Keratinocyte (primary cell): Measurements from ENCODE around the gene KCNG2. TPM values are rescaled to one million over a fixed set of nuclear protein-coding genes. Genes with fewer than 3 reads are reported as not detected.

Experiments used
- DNase-seq: peaks from one replicate; pipeline ENCODE4 v3.0.0-alpha.2; 2011; ENCODE audit warnings: low read depth, missing footprints, low spot score
- FAIRE-seq: peaks from 2 replicates; lab custom pipeline; 2011; peaks lifted over from hg19 to GRCh38; lab: Jason Lieb, UNC
- H2AFZ ChIP-seq: 2 replicates; pipeline ENCODE4 v1.6.0; 2012; ENCODE audit warnings: low read length, control low read depth, inconsistent platforms; ENCODE audit not compliant: control insufficient read depth
- H3K27ac ChIP-seq: 2 replicates; pipeline ENCODE4 v1.5.1; 2011; ENCODE audit warnings: low read length; ENCODE audit not compliant: control insufficient read depth, insufficient read depth
- H3K27me3 ChIP-seq: 3 replicates; pipeline ENCODE4 v1.6.0; 2011; ENCODE audit warnings: low read length; ENCODE audit not compliant: control insufficient read depth, insufficient read depth; ENCODE audit errors: extremely low read depth
- H3K36me3 ChIP-seq, 2 experiments: 2 replicates in 1 of 2; 3 replicates in 1 of 2; pipeline ENCODE4 v1.5.1; 2011; ENCODE audit warnings: low read length in 2 of 2, mild to moderate bottlenecking in 1 of 2; ENCODE audit not compliant: control insufficient read depth in 2 of 2, insufficient read depth in 2 of 2; ENCODE audit errors: extremely low read depth in 1 of 2
- H3K4me1 ChIP-seq: 3 replicates; pipeline ENCODE4 v1.5.1; 2011; ENCODE audit warnings: low read length; ENCODE audit not compliant: control insufficient read depth, insufficient read depth; ENCODE audit errors: extremely low read depth
- H3K4me2 ChIP-seq: 3 replicates; pipeline ENCODE4 v1.6.0; 2011; ENCODE audit warnings: low read depth, low read length; ENCODE audit not compliant: control insufficient read depth, insufficient read depth; ENCODE audit errors: extremely low read depth
- H3K4me3 ChIP-seq, 3 experiments: fragments of 200-600 bp in 1 of 3; sonication (generic) in 1 of 3; 2 replicates in 2 of 3; 3 replicates in 1 of 3; pipeline ENCODE4 v1.5.1; 2011 to 2016; ENCODE audit warnings: low read length in 3 of 3, mild to moderate bottlenecking in 3 of 3, control low read depth in 2 of 3, inconsistent platforms in 1 of 3, low read depth in 1 of 3, mixed read lengths in 1 of 3, mixed run types in 1 of 3, moderate library complexity in 1 of 3; ENCODE audit not compliant: control insufficient read depth in 2 of 3, insufficient read depth in 2 of 3; ENCODE audit errors: extremely low read depth in 1 of 3
- H3K79me2 ChIP-seq: 2 replicates; pipeline ENCODE4 v1.6.0; 2012; ENCODE audit warnings: low read length; ENCODE audit not compliant: control insufficient read depth, insufficient read depth
- H3K9ac ChIP-seq: 3 replicates; pipeline ENCODE4 v1.6.0; 2011; ENCODE audit warnings: low read length; ENCODE audit not compliant: control insufficient read depth, insufficient read depth; ENCODE audit errors: extremely low read depth
- H3K9me1 ChIP-seq: 3 replicates; pipeline ENCODE4 v1.6.0; 2011; ENCODE audit warnings: low read length; ENCODE audit not compliant: control insufficient read depth, insufficient read depth; ENCODE audit errors: extremely low read depth
- H3K9me3 ChIP-seq: 2 replicates; pipeline ENCODE4 v1.5.1; 2012; ENCODE audit warnings: low read depth, low read length; ENCODE audit not compliant: control insufficient read depth
- H4K20me1 ChIP-seq: 3 replicates; pipeline ENCODE4 v1.6.0; 2011; ENCODE audit warnings: low read length; ENCODE audit not compliant: control insufficient read depth, insufficient read depth; ENCODE audit errors: extremely low read depth
- EZH2 ChIP-seq: IDR thresholded peaks from one replicate; pipeline ENCODE4 v1.6.1; 2012; ENCODE audit warnings: inconsistent platforms, mild to moderate bottlenecking, low read length, moderate library complexity
- dilution Hi-C: fragments of 300-500 bp; cut with MboI; formaldehyde crosslinking; loops from one replicate; pipeline ENCODE4 v1.7.0; 2020; ENCODE audit warnings: low sequenced_read_pairs; ENCODE audit not compliant: extremely low pct_ligation_motif_present
- polyA plus RNA-seq, 5 experiments: library from polyadenylated mRNA; depleted of rRNA in 3 of 5; stranded (reverse) in 3 of 5; stranded (forward) in 1 of 5; unstranded in 1 of 5; fragments of >200 nt; gene quantifications; 1 replicate in 1 of 5; 2 replicates in 3 of 5; 3 replicates in 1 of 5; pipeline versions ENCODE4 v1.2.1 to v1.2.3, GENCODE V29; 2011 to 2012; ENCODE audit warnings: missing spikeins in 2 of 5, low read depth in 1 of 5, low replicate concordance in 1 of 5
- TF ChIP-seq, protein P1 (sequence below), 3 experiments: IDR thresholded peaks in 1 of 3; conservative IDR thresholded peaks in 1 of 3; optimal IDR thresholded peaks in 1 of 3; 2 replicates in 2 of 3; 3 replicates in 1 of 3; pipeline versions ENCODE3 to v1.5.1; 2011; ENCODE audit warnings: low read length in 3 of 3, mild to moderate bottlenecking in 3 of 3, moderate library complexity in 2 of 3, control low read depth in 1 of 3, inconsistent platforms in 1 of 3; ENCODE audit not compliant: insufficient read depth in 2 of 3; ENCODE audit errors: extremely low read depth in 1 of 3

KCNG2 gene
- polyA plus RNA-seq, 1 donor (not counting 4 experiments of a cell fraction or from before 2014, with no cell fraction given) = not detected

- FAIRE-seq (no peak), DNase-seq (no peak)
- no peaks in the 10 kb centered on the region for H3K9me3 ChIP-seq
- no peak overlapping the region for H3K4me3 ChIP-seq
- no peaks in the 10 kb centered on the region for H3K79me2 ChIP-seq
- no peak overlapping the region for H2AFZ ChIP-seq
- no peak overlapping the region for H3K27ac ChIP-seq
- peaks cover under 1% of the 10 kb centered on the region for H3K4me1 ChIP-seq
- H3K27me3 ChIP-seq = peaks cover 2% of the 10 kb centered on the region
- H3K36me3 ChIP-seq = no peaks in the 10 kb centered on the region
- no peaks in the 10 kb centered on the region for H3K9me1 ChIP-seq
- H3K9ac ChIP-seq = no peak overlapping the region
- TF ChIP-seq EZH2 = no peak
- TF ChIP-seq, protein P1, sequence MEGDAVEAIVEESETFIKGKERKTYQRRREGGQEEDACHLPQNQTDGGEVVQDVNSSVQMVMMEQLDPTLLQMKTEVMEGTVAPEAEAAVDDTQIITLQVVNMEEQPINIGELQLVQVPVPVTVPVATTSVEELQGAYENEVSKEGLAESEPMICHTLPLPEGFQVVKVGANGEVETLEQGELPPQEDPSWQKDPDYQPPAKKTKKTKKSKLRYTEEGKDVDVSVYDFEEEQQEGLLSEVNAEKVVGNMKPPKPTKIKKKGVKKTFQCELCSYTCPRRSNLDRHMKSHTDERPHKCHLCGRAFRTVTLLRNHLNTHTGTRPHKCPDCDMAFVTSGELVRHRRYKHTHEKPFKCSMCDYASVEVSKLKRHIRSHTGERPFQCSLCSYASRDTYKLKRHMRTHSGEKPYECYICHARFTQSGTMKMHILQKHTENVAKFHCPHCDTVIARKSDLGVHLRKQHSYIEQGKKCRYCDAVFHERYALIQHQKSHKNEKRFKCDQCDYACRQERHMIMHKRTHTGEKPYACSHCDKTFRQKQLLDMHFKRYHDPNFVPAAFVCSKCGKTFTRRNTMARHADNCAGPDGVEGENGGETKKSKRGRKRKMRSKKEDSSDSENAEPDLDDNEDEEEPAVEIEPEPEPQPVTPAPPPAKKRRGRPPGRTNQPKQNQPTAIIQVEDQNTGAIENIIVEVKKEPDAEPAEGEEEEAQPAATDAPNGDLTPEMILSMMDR (optimal IDR thresholded peaks at IDR 0.05 in 1 of 3, IDR thresholded peaks at IDR 0.05 in 1 of 3, conservative IDR thresholded peaks at IDR 0.05 in 1 of 3; ENCODE audit: extremely low read depth in 1 of 3, insufficient read depth in 2 of 3, low read length in 3 of 3) = no peak
- no peaks in the 10 kb centered on the region for H4K20me1 ChIP-seq
- dilution Hi-C loops = no loop called here
- H3K4me2 ChIP-seq = no peak overlapping the region
These were observed 84.0 kb downstream of the KCNG2 start for GRCh38 chr18:79881695-79882094.

DNA sequence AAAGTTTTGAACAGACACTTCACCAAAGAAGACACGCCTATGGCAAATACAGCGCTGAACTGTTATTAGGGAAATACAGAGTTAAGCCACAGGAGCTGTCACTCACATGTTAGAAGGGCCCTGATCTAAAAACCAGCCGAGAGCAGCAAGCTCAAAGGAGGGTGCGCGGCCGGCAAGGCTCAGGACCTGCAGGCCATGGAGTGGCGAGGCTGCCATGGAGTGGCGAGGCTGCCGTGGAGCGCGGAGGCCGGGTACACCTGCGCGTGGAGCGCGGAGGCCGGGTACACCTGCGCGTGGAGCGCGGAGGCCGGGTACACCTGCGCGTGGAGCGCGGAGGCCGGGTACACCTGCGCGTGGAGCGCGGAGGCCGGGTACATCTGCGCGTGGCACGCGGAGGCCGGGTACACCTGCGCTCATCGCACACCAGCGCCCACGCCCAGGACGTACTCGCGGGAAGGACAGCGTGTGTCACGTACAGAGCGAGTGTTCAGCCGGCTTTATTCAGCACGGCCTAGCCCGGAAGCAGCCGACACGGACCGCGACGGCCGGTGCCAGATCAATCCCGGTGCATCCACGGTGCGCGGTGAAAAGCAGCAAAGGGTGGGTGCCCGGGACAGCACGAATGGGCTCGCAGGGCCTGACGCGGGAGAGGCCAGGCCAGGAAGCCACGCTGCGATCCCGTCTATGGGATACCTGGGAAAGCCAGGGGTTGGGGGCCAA lies 84.9 kb downstream of the KCNG2 start:
- Histone ChIP-seq H3K4me2 (no peak overlapping the region), H3K9ac (no peak overlapping the region), H3K4me1 (no peaks in the 10 kb centered on the region), H3K4me3 (no peak overlapping the region), H3K79me2 (no peaks in the 10 kb centered on the region), H3K27me3 (no peaks in the 10 kb centered on the region), H3K27ac (no peak overlapping the region), H3K9me3 (peaks cover under 1% of the 10 kb centered on the region), H4K20me1 (no peaks in the 10 kb centered on the region), H3K9me1 (no peaks in the 10 kb centered on the region), H3K36me3 (no peaks in the 10 kb centered on the region), H2AFZ (no peak overlapping the region)
- dilution Hi-C loops = no loop called here
- TF ChIP-seq, protein P1 (optimal IDR thresholded peaks at IDR 0.05 in 1 of 3, IDR thresholded peaks at IDR 0.05 in 1 of 3, conservative IDR thresholded peaks at IDR 0.05 in 1 of 3; ENCODE audit: extremely low read depth in 1 of 3, insufficient read depth in 2 of 3, low read length in 3 of 3) = no peak
- no peak for TF ChIP-seq EZH2
- no peak for FAIRE-seq
- DNase-seq = no peak
